GM12891 (cell line): ENCODE data around the gene NGEF.

Experiments
- POLR2A ChIP-seq: IDR thresholded peaks from 2 replicates; pipeline ENCODE4 v1.6.1; 2011; ENCODE audit warnings: low read depth, low read length, control low read depth
- POLR2AphosphoS5 ChIP-seq: IDR thresholded peaks from 2 replicates; pipeline ENCODE4 v1.6.1; 2011; ENCODE audit warnings: low read depth, low read length, control low read depth

DNA sequence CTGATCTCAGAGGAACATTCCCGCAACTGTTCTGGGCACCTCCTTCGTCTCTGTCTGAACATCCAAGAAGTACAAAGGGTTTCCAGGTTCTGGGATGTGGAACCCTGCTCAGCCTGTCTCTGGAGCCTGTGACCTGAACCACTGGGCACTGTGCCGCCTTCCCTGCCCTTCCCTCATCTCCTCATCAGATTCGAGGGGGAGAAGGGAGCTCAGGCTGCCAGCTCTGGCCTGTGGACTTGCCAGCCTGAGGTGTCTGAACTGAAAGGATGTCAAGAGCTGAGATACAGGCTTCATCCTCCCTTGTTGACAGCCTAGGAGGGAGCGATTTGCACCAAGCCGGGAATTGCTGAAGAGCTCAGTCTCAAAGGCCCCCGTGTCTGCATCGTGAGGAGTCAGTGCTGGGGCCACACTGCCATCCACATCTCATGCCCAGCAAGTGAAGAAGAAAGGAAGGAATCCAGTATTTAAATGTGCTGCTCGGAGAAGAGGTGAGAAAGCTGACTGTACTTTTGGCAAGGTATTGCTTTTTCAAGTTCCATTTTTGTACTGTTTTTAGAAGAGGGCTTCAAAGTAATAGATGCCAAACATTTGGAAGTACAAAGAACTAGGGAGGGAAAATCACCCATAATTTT lies 32.0 kb upstream of the NGEF start:
- TF ChIP-seq POLR2A (no peak), POLR2AphosphoS5 (no peak)
